Hypothalamus (tissue), 51 donors: ENCODE measurements around the gene YKT6.

ENCODE experiments used
- DNase-seq, 51 donors: peaks; one replicate each; lab custom pipeline; 2025; lab: John Stamatoyannopoulos, UW

YKT6 gene

GRCh38 chr7:44251881-44252280, 51.1 kb downstream of the YKT6 start:
- no peak for DNase-seq

- DNase-seq: no peak
Observed at GRCh38 chr7:44256459-44256858, 55.7 kb downstream of the YKT6 start.

GRCh38 chr7:44257213-44257612, 56.4 kb downstream of the YKT6 start:
- no peak for DNase-seq

- DNase-seq: peak in 23 of 51 donors; percentile 16 to 81 (median 40)
Observed at GRCh38 chr7:44257618-44258422, 57.0 kb downstream of the YKT6 start.

GRCh38 chr7:44258423-44258760, 57.6 kb downstream of the YKT6 start:
- DNase-seq: no peak

- peak in 1 of 51 donors; percentile 58 for DNase-seq
Observed at GRCh38 chr7:44258865-44259546, 58.2 kb downstream of the YKT6 start.

GRCh38 chr7:44259547-44260457, 59.0 kb downstream of the YKT6 start:
- DNase-seq: peak in 18 of 51 donors; percentile 8 to 74 (median 37)

GRCh38 chr7:44261240-44261639, 60.5 kb downstream of the YKT6 start:
- DNase-seq: no peak

- DNase-seq: no peak
Observed at GRCh38 chr7:44262031-44262430, 61.3 kb downstream of the YKT6 start.

- no peak for DNase-seq
Observed at GRCh38 chr7:44263326-44264082, 62.7 kb downstream of the YKT6 start.
